Transverse colon (tissue), 4 donors: ENCODE measurements around the gene BAG1. TPM values are rescaled to one million over a fixed set of nuclear protein-coding genes. Genes with fewer than 3 reads are reported as not detected.

Source experiments
- DNase-seq: peaks from one replicate; pipeline ENCODE4 v3.0.0-alpha.2; 2019
- H3K27ac ChIP-seq, 4 donors: fragments of 200-600 bp; sonication (generic); 2 replicates each; pipeline ENCODE4 v1.5.1; 2016 to 2018; ENCODE audit warnings: inconsistent platforms in 4 of 4
- H3K27me3 ChIP-seq: fragments of 200-600 bp; sonication (generic); 2 replicates; pipeline ENCODE4 v1.5.1; 2017; ENCODE audit warnings: inconsistent platforms
- H3K36me3 ChIP-seq, 4 donors: fragments of 200-600 bp; sonication (generic); 2 replicates each; pipeline ENCODE4 v1.5.1; 2017 to 2019; ENCODE audit warnings: inconsistent platforms in 4 of 4
- H3K4me1 ChIP-seq, 4 donors: fragments of 200-600 bp; sonication (generic); 2 replicates each; pipeline ENCODE4 v1.5.1; 2017 to 2020; ENCODE audit warnings: inconsistent platforms in 4 of 4
- H3K4me3 ChIP-seq, 4 donors: fragments of 200-600 bp; sonication (generic); 1 replicate in 1 of 4; 2 replicates in 3 of 4; pipeline versions ENCODE4 v1.5.1 to v1.6.1; 2017 to 2019; ENCODE audit warnings: inconsistent platforms in 4 of 4
- H3K9me3 ChIP-seq, 2 donors: fragments of 200-600 bp; sonication (generic); 2 replicates each; pipeline ENCODE4 v1.5.1; 2017 to 2019; ENCODE audit warnings: inconsistent platforms in 2 of 2
- EP300 ChIP-seq: sonication (generic); formaldehyde crosslinking; IDR thresholded peaks from one replicate; pipeline ENCODE4 v1.6.1; 2017; ENCODE audit warnings: antibody characterized with exemption, low read depth
- POLR2A ChIP-seq: fragments of 450-650 bp; IDR thresholded peaks from one replicate; pipeline ENCODE4 v1.6.1; 2016; ENCODE audit warnings: antibody characterized with exemption, mild to moderate bottlenecking, moderate library complexity
- POLR2AphosphoS5 ChIP-seq, 3 donors: sonication (generic); formaldehyde crosslinking; IDR thresholded peaks; one replicate each; pipeline ENCODE4 v1.6.1; 2016; ENCODE audit warnings: antibody characterized with exemption in 3 of 3
- WGBS, 2 donors: methylation state at CpG; one replicate each; pipeline ENCODE4 v1.1.5; 2018; ENCODE audit warnings: low coverage in 1 of 2; 5-methylcytosine and 5-hydroxymethylcytosine counted together
- in situ Hi-C, 4 donors: fragments of 200-750 bp; cut with MboI; loops; one replicate each; pipeline versions ENCODE4 v1.15.0 to v1.15.1; 2017; ENCODE audit warnings: low sequenced_read_pairs in 3 of 4, low pct_ligation_motif_present in 1 of 4, low pct_unique_long_range_greater_than_20kb in 1 of 4
- intact Hi-C: fragments of 100-400 bp; cut with DNase I; formaldehyde crosslinking; loops from one replicate; pipeline ENCODE4 v1.15.1; 2023; ENCODE audit warnings: low total_unique reads
- total RNA-seq, 4 donors: library from RNA; depleted of rRNA; stranded (reverse); fragments of >200 nt; gene quantifications; one replicate each; pipeline ENCODE4 v1.1.0, GENCODE V29; 2016
- TF ChIP-seq, protein P1 (sequence below), 5 experiments: fragments of 200-600 bp in 3 of 5; fragments of 450-650 bp in 2 of 5; sonication (generic) in 3 of 5; IDR thresholded peaks; 1 replicate in 2 of 5; 2 replicates in 3 of 5; pipeline ENCODE4 v1.5.1; 2016 to 2017; ENCODE audit warnings: antibody characterized with exemption in 5 of 5, inconsistent platforms in 3 of 5, mild to moderate bottlenecking in 2 of 5, moderate library complexity in 1 of 5

BAG1 gene
- total RNA-seq, 4 donors from 2014 or later, result 73.2 to 185 (median 131) TPM

DNA sequence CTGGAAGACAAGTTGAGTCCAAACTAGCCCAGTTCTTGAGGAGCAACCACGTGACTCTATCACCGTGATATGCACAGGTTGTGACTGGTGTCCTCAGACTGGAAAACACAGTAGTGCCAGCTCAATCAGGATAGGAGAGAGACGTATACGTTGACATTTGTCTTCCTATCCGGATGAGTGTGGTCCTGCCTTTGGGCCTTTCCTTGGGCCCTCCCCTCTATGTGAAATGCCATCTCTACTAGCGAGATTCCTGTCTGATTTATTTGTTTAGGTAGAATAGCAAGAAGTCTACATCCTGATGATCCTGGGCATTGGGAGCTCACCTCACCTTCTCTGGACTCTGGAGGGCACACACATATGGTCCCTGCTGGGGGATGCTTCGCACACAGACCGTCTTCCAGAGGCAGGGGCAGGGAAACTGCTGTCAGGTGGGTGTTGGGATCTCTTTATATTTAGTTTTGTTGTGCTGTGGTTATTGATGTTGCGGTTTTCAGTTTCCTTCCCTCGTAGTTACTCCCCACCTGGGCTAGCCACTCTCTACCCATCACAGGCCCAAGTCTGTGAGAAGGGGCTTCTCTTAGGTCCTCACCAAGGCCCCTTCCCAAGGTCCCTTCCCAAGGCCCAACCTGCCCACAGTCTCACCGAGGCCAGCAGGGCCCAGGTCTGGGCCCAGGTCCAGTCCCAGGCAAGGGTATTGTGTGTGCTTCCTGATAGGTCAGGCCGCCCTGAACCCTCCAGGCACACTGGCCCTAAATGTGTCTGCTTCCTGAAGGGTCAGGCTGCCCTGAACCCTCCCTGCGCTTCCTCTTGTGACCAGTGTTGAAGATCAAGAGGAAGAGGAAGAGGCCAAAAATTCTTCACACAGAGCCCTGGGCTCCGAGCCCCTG is 43.6 kb downstream of the BAG1 start:
- peak; percentile 14 for TF ChIP-seq EP300
- TF ChIP-seq, protein P1, sequence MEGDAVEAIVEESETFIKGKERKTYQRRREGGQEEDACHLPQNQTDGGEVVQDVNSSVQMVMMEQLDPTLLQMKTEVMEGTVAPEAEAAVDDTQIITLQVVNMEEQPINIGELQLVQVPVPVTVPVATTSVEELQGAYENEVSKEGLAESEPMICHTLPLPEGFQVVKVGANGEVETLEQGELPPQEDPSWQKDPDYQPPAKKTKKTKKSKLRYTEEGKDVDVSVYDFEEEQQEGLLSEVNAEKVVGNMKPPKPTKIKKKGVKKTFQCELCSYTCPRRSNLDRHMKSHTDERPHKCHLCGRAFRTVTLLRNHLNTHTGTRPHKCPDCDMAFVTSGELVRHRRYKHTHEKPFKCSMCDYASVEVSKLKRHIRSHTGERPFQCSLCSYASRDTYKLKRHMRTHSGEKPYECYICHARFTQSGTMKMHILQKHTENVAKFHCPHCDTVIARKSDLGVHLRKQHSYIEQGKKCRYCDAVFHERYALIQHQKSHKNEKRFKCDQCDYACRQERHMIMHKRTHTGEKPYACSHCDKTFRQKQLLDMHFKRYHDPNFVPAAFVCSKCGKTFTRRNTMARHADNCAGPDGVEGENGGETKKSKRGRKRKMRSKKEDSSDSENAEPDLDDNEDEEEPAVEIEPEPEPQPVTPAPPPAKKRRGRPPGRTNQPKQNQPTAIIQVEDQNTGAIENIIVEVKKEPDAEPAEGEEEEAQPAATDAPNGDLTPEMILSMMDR (IDR thresholded peaks at IDR 0.05), result no peak
- WGBS, 2 donors, result 82 to 97% methylated on average over 5 to 14 of the region's 14 CpGs

DNA sequence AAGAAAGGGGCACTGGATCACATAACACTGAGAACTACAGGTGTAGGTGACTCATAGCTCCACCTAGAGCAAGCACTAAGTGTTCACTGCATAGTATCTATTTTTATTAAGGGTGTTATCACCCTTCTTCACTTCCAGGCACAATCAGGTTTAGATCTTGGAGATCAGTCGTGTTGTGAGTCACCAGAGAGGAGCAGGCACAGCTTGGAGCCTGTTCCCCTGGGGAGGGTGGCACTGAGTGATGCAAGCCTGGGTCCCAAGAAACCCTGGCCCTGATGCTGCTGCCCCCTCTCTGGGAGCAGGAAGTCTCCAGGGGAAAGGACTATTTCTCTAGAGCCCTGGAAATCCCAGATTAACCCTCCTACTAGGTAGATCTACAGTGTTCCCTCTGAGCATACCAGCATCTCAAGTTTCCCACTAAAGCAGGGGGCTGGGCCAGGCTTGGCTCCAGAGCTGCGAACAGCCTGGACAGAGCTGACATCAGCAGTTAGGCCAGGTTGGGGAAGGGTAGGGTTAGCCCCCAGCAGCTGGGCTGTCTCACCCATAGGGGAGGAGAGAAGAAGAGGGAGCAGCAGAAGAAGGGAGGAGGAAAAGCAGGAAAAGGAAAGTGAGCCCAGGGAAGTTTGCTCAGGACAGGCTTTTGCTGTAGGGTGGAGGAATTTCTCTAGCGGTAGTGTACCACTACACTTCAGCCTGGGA is 52.7 kb downstream of the BAG1 start:
- DNase-seq, result peak; percentile 62
- in situ Hi-C loops (no loop called here), intact Hi-C loops (no loop called here)
- Histone ChIP-seq H3K4me3 (no peak overlapping the region), H3K36me3 (no peaks in the 10 kb centered on the region), H3K4me1 (peaks cover 8 to 26% (median 15%) of the 10 kb centered on the region in 4 donors), H3K9me3 (no peaks in the 10 kb centered on the region), H3K27me3 (no peaks in the 10 kb centered on the region), H3K27ac (peak overlapping the region; percentile 48 to 71 (median 68))
- TF ChIP-seq POLR2AphosphoS5 (IDR thresholded peaks at IDR 0.05), result peak in 1 of 3 donors; percentile 57
- no peak for TF ChIP-seq EP300
- WGBS, 2 donors, result 67 to 86% methylated on average over 1 to 3 of the region's 3 CpGs

More for the DNA sequence above, 43.6 kb downstream of the BAG1 start:
- Histone ChIP-seq H3K4me3 (no peak overlapping the region), H3K4me1 (peaks cover 3 to 7% (median 6%) of the 10 kb centered on the region in 4 donors), H3K36me3 (no peaks in the 10 kb centered on the region), H3K27me3 (no peaks in the 10 kb centered on the region), H3K27ac (no peak overlapping the region), H3K9me3 (no peaks in the 10 kb centered on the region)
- DNase-seq, result no peak
- intact Hi-C loops (no loop called here), in situ Hi-C loops (loop anchor here in 3 of 4 donors (5.0 to 10.0 kb wide), 3 partner anchors 46 to 146 kb away; partner anchors contain the start of gene SMU1 (in 1 of the 3))

DNA sequence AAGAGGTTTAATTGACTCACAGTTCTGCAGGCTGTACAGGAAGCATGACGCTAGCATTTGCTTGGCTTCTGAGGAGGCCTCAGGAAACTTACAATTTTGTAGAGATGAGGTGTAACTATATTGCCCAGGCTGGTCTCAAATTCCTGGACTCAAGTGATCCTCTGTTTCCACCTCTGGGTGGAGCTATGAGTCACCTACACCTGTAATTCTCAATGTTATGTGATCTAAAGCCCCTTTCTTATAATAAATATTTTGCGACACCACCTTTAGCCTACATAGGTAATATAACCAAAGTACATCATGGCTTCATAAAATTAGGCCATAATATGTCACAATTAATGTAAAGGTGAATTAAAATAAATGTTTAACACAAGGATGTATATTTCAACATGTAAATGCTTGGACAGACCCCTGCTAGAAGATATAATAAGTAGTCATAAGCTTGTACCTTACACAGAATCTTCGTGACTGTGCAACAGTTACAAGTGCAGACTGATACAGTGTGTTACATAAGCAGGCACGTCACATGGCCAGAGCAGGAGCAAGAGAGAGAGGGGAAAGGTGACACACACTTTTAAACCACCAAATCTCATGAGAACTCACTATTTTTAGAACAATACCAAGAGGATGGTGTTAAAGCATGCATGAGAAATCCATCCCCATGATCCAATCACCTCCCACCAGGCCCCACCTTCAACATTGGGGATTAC is 54.3 kb downstream of the BAG1 start:
- peak overlapping the region in 3 of 4 donors; percentile 20 to 55 (median 28) for H3K27ac ChIP-seq
- 86 to 89% methylated on average over 4 of the region's 4 CpGs for WGBS, 2 donors
- TF ChIP-seq POLR2A (no peak), POLR2AphosphoS5 (IDR thresholded peaks at IDR 0.05) (peak in 1 of 3 donors; percentile 21)
- intact Hi-C loops, result no loop called here
- H3K27me3 ChIP-seq, result no peaks in the 10 kb centered on the region
- H3K4me3 ChIP-seq, result no peak overlapping the region
- H3K9me3 ChIP-seq, result no peaks in the 10 kb centered on the region
- in situ Hi-C loops, result no loop called here
- H3K36me3 ChIP-seq, result no peaks in the 10 kb centered on the region
- H3K4me1 ChIP-seq, result peaks cover 8 to 26% (median 15%) of the 10 kb centered on the region in 4 donors
- no peak for DNase-seq

DNA sequence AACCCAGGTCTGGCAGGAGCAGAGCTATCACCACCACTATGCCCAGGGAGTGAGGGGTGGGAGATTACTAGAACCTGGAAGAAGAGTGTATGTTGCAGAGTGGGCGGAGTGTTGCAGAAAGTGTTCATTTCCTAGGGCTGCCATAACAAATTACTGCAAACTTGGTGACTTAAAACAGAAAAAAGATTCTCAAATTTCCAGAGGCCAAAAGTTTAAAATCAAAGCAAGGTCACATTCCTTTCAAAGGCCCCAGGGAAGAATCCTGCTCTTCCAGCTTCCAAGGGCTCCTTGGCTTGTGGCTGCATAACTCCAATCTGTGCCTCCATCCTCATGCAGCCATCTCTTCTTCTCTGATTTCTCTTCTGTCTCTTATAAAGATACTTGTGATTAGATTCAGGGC is 55.1 kb downstream of the BAG1 start:
- in situ Hi-C loops (no loop called here), intact Hi-C loops (loop anchor here (10.0 kb wide), 1 partner anchor 55 kb away; no protein-coding TSS in a partner anchor)
- no peak for DNase-seq
- Histone ChIP-seq H3K4me1 (peaks cover 8 to 26% (median 15%) of the 10 kb centered on the region in 4 donors), H3K4me3 (no peak overlapping the region), H3K27ac (peak overlapping the region in 3 of 4 donors; percentile 7 to 28 (median 20)), H3K36me3 (no peaks in the 10 kb centered on the region), H3K27me3 (no peaks in the 10 kb centered on the region), H3K9me3 (no peaks in the 10 kb centered on the region)
- 86% methylated on average over 1 of the region's 1 CpG for whole genome bisulfite sequencing, 2 donors
- TF ChIP-seq, protein P1 (IDR thresholded peaks at IDR 0.05), result no peak
- TF ChIP-seq POLR2AphosphoS5 (IDR thresholded peaks at IDR 0.05) (no peak), POLR2A (no peak), EP300 (no peak)
